Activated T-helper 1 cell treated with anti-CD3 and anti-CD28 coated beads, Interleukin-2, amount 50 U/mL, for 16 hours (primary cell): ENCODE data around the gene BNIP3.
"Not testable (repeated sequence)": the region's sequence is repeated elsewhere in the genome, so short reads cannot be mapped to it uniquely, and the experiment has no call there.

Experiments
- DNase-seq, 2 donors: peaks; one replicate each; pipeline ENCODE4 v3.0.0-alpha.2; 2020; ENCODE audit warnings: low read depth in 1 of 2, low spot score in 1 of 2

The BNIP3 gene

GRCh38 chr10:131954356-131954965, 27.3 kb downstream of the BNIP3 start:
- DNase-seq: no peak

GRCh38 chr10:131949908-131950307, 31.8 kb downstream of the BNIP3 start:
- not testable (repeated sequence) for DNase-seq

GRCh38 chr10:131949041-131949862, 32.5 kb downstream of the BNIP3 start:
- no peak for DNase-seq

DNA sequence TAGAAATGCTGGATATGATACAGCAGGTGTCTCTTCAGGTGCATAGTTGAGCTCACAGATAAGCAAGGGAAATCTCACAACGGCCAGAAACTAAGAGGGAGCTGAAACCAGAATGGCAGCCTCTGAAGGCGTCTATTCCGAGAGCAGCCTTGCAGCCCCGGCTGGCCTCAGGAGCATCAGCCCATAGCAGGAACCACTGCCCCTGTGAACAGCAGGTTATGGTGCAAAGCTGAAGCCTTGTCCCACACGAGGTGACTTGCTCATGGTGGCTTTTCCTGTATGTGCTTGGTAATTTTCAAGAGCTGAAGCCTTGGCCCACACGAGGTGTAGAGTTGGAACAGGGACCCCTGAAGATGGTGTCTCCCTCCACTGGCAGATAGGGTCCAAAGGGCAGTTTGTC, 33.2 kb downstream of the BNIP3 start:
- no peak for DNase-seq

- no peak for DNase-seq
Measured at GRCh38 chr10:131947631-131948347, 33.9 kb downstream of the BNIP3 start.

DNA sequence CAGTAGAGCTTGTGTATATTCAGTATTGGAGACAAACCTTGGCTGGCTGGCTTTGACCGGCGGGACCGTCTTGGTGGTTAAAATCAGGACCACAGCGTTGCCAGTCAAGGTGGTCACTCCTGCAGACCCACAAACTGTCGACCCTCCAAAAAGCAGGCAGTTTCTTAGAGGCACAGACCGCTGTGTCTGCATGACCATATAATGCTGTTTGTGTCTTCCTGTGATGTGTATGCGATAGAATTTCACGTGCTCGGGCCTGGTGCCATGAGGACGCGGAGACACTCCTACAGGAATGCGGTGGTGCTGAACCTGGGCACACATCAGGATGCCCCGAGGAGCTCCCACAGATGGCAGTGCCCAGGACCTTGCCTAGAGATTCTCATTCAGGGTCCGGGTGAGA, 34.8 kb downstream of the BNIP3 start:
- DNase-seq: no peak

GRCh38 chr10:131946321-131946751, 35.4 kb downstream of the BNIP3 start:
- no peak for DNase-seq

GRCh38 chr10:131944976-131945695, 36.6 kb downstream of the BNIP3 start:
- no peak for DNase-seq

DNA sequence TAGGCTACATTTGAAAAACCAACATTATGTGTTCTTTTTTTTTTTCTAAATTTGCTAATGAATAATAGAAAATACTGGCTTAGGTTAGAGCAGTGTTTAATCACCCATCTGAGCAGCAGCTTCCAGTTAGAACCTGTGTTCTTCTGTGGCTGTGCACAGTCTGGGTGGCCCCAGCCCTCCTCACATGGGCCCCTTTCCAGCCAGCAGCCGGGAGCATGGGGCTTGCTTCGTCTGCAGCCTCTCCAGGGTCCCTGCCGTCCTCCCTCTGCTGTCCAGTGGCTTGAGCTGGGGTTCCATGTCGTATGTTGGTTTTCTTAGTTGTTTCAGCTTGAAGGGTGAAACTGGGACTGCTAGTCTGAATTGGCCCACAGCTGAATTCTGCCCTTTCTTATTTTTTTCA, 37.3 kb downstream of the BNIP3 start:
- DNase-seq: no peak

GRCh38 chr10:131943021-131943814, 38.5 kb downstream of the BNIP3 start:
- DNase-seq: no peak

- DNase-seq: no peak
Measured at GRCh38 chr10:131942455-131942854, 39.3 kb downstream of the BNIP3 start.

- no peak for DNase-seq
Measured at GRCh38 chr10:131938681-131939080, 43.0 kb downstream of the BNIP3 start.

- DNase-seq: no peak
Measured at GRCh38 chr10:131937836-131938235, 43.9 kb downstream of the BNIP3 start.

- no peak for DNase-seq
Measured at GRCh38 chr10:131936736-131937135, 45.0 kb downstream of the BNIP3 start.

- no peak for DNase-seq
Measured at GRCh38 chr10:131936294-131936693, 45.4 kb downstream of the BNIP3 start.

DNA sequence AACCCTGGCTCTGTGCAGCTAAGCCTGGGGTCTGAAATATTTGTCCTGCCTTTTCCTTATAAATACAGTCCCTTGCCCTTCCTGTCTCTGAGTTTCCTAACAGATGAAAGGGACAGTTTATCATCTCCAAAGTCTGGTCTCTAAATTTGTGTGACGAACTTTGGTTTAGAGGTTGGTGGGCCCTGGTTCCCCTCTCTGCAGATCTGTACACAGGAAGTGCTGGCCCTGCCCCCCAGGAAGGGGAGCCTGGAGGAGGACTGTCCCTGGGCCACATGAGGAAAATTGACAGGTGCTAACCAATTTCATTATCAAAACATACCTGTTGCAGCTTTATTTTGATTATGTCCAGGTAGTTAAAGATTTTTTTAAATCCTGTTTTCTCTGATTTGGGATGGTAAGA, 46.5 kb downstream of the BNIP3 start:
- DNase-seq: no peak

DNA sequence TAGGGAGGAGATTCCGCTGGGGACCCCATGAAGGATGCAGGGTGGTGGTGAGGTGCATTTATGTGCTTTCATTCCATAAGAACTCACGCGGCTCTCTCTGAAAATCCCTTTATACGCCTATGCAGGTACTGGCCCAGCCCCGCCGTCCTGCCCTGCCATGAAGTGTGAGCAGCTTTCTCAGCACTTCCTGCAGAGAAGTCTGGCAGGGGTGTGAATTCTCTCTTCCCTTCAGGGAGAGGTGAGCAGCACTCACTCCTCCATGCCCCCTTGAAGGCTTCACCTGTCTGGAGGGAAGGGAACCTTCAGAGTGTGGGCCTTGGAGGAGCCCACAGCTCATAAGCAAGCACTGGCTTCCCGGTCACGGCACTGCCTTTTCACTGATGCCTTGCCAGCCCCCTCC, 47.0 kb downstream of the BNIP3 start:
- no peak for DNase-seq

DNA sequence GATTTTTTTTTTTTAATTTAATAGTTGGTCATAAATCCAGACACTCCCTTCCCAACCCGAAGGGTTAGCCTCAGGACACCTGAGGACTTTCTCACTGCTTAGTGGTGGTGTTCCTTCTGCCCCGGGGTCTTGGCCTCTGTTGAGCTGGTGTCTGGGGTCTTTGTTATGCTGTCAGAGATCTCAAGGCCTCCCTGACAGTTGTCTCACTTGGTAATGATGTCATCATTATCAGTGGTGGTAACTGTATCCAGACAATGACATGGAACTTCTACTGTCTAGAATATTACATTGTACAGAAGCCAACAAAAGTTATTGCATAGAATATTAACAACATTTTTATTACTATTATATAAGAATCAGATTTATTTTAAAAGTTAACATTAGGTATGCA, 48.0 kb downstream of the BNIP3 start:
- no peak for DNase-seq

GRCh38 chr10:131933016-131933695, 48.6 kb downstream of the BNIP3 start:
- DNase-seq: no peak

GRCh38 chr10:131931981-131932380, 49.7 kb downstream of the BNIP3 start:
- no peak for DNase-seq
